Measurements from ENCODE around the gene CABLES1.
A peak's percentile ranks its signal among the peaks of the same experiment; 100 is the strongest.

The CABLES1 gene

GRCh38 chr18:23291456-23292205 is 156.3 kb downstream of the CABLES1 start:
- FAIRE-seq = no peak
- TF ChIP-seq POLR2A (IDR thresholded peaks at IDR 0.05; ENCODE audit: low read depth, low read length) = no peak
- no peak for DNase-seq (ENCODE audit: insufficient read length, low spot score)

GRCh38 chr18:23300231-23300805 is 165.0 kb downstream of the CABLES1 start:
- no peak for TF ChIP-seq POLR2A (IDR thresholded peaks at IDR 0.05; ENCODE audit: low read depth, low read length)
- FAIRE-seq = no peak

GRCh38 chr18:23301972-23302371 is 166.7 kb downstream of the CABLES1 start:
- DNase-seq (ENCODE audit: insufficient read length, low spot score) = no peak
- FAIRE-seq = no peak
- no peak for TF ChIP-seq POLR2A (IDR thresholded peaks at IDR 0.05; ENCODE audit: low read depth, low read length)

More at GRCh38 chr18:23300231-23300805, 165.0 kb downstream of the CABLES1 start:
- DNase-seq (ENCODE audit: insufficient read length, low spot score) = no peak

- DNase-seq (ENCODE audit: insufficient read length, low spot score) = no peak
These were observed 167.2 kb downstream of the CABLES1 start for GRCh38 chr18:23302511-23302850.

GRCh38 chr18:23302851-23303527 is 167.7 kb downstream of the CABLES1 start:
- FAIRE-seq (no peak), DNase-seq (ENCODE audit: insufficient read length, low spot score) (no peak)
- no peak for TF ChIP-seq POLR2A (IDR thresholded peaks at IDR 0.05; ENCODE audit: low read depth, low read length)

More at GRCh38 chr18:23302511-23302850, 167.2 kb downstream of the CABLES1 start:
- FAIRE-seq = no peak
- no peak for TF ChIP-seq POLR2A (IDR thresholded peaks at IDR 0.05; ENCODE audit: low read depth, low read length)

DNA sequence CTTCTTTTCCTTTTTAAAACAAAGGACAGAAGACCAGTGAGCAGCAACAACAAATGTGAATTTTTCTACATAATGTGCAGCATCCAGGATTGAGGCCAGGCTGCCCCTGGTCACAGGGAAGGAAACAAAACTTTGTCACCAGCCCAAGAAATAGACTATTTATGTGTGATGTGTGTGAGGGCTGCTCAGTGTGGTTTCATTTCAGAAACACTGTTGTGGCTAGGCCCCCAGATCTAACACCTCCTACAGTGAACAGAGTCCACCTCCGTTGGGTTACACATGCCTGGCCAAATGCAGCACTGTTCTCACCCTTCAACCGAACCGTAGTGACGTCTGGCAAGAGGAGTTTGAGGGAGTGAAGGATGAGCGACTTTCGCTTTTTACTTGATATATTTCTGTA is 171.5 kb downstream of the CABLES1 start:
- DNase-seq (ENCODE audit: insufficient read length, low spot score) = no peak
- no peak for TF ChIP-seq POLR2A (IDR thresholded peaks at IDR 0.05; ENCODE audit: low read depth, low read length)
- no peak for FAIRE-seq

- TF ChIP-seq POLR2A (IDR thresholded peaks at IDR 0.05; ENCODE audit: low read depth, low read length) = no peak; the same call in 1 of the 2 replicates
- FAIRE-seq (peak; percentile 41), DNase-seq (ENCODE audit: insufficient read length, low spot score) (peak; percentile 54)
These were observed 172.4 kb downstream of the CABLES1 start for GRCh38 chr18:23307567-23308295.
